Activated CD4-positive, alpha-beta T cell treated with anti-CD3 and anti-CD28 coated beads, Interleukin-2, Interleukin-6, amounts not matched to agents 100 ng/mL and 50 ng/mL, durations not matched to agents 16 hours and 8 hours (primary cell): ENCODE measurements around the gene SEC61B.
"Not testable (repeated sequence)": the region's sequence is repeated elsewhere in the genome, so short reads cannot be mapped to it uniquely, and the experiment has no call there.

Source experiments
- DNase-seq: peaks from one replicate; pipeline ENCODE4 v3.0.0-alpha.2; 2020

SEC61B gene

DNA sequence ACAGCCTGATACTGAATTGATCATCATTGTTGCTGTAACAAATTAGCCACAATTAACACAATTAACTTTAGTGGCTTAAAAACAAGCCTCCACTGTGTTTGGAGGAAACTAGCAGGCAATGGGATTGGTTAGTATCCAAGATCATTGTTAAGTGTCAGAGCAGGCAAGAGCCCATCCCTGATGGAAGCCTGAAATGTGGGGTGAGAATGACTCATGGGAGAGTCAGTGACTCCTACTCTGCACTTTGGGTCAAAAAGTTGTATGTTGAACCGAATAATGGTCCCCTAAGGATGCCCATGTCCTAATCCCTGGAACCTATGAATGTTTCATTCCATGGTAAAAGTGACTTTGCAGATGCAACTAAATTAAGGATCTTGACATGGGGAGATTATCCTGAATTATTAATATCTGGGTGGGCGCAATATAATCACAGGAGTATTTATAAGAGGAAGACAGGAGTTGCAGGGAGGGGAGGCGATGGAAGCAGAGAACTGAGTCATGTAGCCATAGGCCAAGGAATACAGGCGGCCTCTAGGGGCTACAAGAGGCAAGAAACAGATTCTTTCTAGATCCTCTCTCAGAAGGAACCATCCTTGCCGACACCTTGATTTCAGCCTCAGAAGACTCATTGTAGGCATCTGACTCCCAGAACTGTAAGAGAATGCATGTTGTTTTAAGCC lies 29.2 kb upstream of the SEC61B start:
- no peak for DNase-seq

DNA sequence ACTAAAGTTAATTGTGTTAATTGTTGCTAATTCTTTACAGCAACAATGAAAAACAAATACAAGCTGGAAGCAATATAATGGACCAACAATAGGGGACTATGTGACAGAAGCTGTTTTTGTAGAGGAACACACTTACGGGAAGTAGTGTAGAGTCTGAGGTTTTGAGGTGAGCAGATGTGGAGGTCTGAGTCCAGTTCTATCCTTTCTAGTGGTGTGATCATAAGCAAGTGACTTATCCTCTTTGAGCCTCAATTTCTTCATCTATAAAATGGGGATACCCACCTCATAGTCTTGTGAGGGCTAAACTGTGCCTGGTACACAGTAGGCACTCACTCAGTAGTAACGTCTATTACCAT lies 28.6 kb upstream of the SEC61B start:
- DNase-seq: no peak

GRCh38 chr9:99196484-99196883 lies 25.6 kb upstream of the SEC61B start:
- DNase-seq: not testable (repeated sequence)

- DNase-seq: no peak
Measured at GRCh38 chr9:99197124-99197630, 24.9 kb upstream of the SEC61B start.

GRCh38 chr9:99197987-99198386 lies 24.1 kb upstream of the SEC61B start:
- DNase-seq: no peak

GRCh38 chr9:99199938-99200539 lies 22.0 kb upstream of the SEC61B start:
- no peak for DNase-seq

DNA sequence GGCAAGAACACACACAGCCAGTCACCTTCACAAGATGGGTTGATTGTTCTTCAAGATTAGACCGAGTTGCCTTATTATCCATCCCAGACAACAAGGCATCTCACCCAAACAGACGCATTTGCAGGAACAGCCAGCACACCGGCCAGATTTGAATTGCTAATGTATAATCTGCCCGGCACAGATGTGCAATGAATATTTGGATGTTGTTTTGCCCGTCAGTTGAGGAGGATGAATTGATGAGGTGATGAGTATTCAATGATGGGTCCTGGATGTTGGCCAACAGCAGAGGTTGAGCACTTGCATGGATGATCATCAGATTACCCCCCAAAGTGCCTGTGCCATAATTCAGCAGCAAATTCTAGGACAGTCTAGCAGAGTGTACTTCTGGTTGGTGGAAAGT lies 20.5 kb upstream of the SEC61B start:
- no peak for DNase-seq

DNA sequence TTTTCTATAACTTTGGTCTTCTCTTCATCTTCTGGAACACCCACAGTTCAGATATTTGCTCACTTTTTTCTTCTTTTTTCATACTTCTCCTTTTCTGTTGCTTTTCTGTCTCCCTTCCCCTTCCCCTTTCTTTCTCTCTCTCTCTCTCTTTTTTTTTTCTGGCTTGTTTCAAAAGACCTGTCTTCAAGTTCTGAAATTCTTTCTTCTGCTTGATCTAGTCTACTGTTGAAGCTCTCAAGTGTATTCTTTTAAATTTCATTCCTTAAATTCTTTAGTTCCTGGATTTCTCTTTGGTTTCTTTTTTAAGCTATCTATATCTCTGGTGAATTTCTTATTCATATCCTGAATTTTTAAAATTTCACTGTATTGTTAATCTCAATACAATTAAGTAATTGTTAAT lies 11.5 kb upstream of the SEC61B start:
- no peak for DNase-seq

DNA sequence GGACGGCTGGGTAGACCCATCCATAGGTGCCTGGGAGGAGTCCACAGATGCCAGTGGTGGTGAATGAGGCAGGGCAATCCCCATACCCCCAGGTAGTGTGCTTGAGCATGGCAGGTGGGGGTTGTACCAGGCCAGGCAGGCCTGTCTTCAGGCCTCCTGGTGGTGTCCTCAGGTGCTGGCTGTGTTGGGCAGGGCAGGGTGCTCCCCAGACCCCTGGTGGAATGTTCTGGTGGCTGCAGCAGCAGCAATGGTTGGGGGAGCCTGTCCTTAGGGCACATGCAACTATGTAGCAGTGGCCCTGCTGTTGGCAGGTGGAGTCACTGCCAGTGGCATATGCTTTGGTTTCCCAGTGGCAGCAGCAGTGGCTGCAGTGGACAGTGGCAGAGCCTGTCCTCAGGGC lies 10.3 kb upstream of the SEC61B start:
- DNase-seq: no peak

- DNase-seq: no peak
Measured at GRCh38 chr9:99213197-99213596, 8.9 kb upstream of the SEC61B start.

GRCh38 chr9:99216073-99216472 lies 6.0 kb upstream of the SEC61B start:
- no peak for DNase-seq

- no peak for DNase-seq
Measured at GRCh38 chr9:99220011-99220410, 2.1 kb upstream of the SEC61B start.

DNA sequence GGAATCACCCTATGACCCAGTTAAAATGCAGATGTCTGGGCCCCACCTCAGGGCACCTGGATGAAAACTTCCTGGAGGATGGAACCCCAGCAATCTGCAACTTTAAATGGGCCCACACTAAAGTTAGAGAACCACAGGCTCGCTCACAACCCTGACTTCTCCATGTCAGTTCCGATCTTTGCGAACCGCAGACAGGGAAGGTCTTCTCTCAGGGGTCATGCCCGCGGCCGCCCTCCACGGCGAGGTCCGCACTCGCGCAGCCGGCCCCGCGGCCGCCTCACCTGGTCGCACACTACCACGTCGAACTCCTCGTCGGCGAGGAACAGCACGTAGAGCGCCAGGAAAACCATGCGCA lies 839 bp upstream of the SEC61B start:
- no peak for DNase-seq

DNA sequence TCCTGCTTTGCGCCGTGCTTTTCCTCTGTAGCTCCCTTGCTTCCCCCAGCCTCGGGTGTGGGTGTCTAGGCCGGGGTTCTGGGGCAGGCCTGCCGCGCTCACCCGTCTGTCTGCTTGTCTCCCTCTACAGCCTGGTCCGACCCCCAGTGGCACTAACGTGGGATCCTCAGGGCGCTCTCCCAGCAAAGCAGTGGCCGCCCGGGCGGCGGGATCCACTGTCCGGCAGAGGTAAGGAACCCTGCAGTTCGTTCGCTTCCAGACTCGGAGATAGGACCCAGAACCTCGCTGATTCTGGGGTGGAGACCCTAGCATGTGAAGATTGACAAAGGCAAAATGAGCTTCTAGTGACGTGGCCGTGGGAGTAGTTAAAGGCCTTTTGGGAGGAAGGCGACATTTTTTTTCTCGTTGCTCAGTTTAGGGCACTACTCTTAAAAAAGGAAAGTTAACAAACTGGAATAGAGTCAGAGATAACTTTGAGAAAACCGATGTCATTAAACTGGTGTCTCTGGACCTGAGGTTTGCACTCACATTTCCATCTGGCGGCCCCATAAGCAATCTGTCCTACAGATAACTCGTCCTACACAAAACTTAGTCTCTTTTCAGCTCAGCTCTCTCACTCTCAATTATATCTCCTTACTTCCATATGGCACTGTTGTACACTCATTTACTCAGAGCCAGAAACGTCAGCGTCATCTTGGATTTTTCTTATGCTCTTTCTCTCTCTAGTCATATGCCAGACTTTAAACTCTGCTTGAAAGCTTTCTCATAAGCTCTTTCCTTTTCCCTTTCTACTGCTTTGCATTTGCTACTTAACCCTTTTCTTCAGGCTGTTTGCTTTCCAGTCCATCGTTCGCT lies 561 bp downstream of the SEC61B start:
- DNase-seq: no peak

- DNase-seq: no peak
Measured at GRCh38 chr9:99224445-99224844, 2.4 kb downstream of the SEC61B start.

DNA sequence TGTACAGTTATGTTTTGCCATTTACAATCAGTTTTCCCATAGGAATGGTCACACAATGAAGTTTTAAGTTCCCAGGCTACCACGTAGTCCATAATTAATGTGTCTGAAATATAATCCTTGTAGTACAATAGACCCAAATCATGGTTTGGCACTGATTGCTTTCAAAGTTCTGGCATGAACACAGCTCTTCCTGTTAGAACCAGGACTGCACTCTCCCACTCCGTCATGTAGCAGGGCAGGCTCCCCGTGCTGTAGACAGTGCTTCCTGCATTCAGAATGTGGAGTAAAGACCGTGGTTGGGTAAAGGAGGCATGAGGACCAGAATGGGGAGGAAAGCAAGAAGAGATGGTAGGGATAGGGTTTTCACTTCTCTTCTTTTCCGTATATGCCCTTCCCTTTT lies 4.0 kb downstream of the SEC61B start:
- DNase-seq: no peak

DNA sequence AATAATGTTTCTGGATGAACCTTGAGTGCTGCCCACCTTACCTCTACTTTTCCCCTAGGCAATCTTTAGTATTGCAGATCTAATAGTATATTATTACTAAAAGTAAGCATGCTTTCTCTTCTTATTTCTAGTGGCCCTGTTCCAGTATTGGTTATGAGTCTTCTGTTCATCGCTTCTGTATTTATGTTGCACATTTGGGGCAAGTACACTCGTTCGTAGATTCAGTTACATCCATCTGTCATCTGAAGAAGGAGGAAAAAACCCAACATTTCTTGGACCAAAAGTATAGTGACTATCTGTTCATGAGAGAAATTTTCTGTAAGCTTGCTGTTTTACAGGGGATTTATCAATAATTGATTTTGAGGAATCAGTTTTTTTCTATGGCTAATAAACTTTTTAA lies 8.1 kb downstream of the SEC61B start:
- no peak for DNase-seq

GRCh38 chr9:99231711-99232110 lies 9.6 kb downstream of the SEC61B start:
- peak; percentile 47 for DNase-seq

DNA sequence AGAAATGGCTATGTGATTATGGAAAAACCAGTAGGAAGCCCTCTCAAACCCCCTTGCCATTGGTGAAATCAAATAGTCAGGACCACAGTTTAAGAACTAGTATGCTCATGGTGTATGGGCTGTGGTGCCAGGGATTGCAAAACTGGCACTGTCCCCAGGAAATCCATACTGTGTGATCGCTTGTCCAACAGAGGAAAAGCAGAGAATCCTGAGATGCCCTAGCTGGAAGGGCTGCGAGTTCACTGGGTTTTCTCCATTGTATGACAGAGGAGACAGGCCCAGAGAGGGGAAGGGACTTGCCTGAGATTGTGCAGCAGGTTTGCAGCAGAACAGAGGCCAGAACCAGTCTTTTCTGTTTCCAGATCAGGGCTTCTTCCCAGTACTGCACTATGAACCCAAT lies 12.5 kb downstream of the SEC61B start:
- no peak for DNase-seq

- DNase-seq: no peak
Measured at GRCh38 chr9:99235069-99235468, 13.0 kb downstream of the SEC61B start.

DNA sequence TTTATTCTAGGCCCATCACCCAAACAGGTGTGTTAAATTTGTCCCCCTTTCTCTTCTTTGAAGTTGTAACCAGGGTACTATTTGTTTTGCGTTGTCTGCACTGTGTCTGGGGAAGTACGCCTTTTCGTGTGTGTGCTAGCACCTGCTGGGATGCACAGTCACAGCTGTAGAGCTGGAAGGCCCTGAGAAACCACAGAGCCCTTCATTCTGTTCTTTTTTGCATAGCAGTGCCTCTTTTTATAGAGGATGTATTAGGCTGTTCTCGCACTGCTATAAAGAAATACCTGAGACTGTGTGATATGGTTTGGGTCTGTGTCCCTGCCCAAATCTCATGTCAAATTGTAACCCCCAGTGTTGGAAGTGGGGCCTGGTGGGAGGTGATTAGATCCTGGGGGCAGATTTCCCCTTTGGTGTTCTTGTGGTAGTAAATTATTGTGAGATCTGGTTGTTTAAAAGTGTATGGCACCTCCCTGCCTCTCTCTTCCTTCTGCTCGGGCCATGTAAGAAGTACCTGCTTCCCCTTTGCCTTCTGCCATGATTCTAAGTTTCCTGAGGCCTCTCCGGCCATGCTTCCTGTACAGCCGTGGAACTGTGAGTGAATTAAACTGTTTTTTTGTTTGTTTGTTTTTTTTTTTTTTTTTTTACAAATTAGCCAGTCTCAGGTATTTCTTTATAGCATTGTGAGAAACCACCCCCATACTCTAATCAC lies 14.0 kb downstream of the SEC61B start:
- DNase-seq: peak; percentile 69

- DNase-seq: no peak
Measured at GRCh38 chr9:99237356-99237755, 15.3 kb downstream of the SEC61B start.

DNA sequence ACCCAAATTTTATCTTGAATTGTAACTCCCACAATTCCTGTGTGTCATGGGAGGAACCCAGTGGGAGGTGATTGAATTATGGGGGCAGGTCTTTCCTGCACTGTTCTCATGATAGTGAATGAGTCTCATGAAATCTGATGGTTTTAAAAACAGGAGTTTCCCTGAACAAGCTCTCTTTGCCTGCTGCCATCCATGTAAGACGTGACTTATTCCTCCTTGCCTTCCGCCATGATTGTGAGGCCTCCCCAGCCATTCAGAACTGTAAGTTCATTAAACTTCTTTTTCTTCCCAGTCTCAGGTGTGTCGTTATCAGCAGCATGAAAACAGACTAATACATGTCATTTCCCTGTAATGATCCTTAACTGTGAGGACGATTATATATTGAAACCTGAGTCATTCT lies 15.8 kb downstream of the SEC61B start:
- not testable (repeated sequence) for DNase-seq
